GM19324 (cell line): ENCODE measurements around the gene IL37.
A peak's percentile ranks its signal among the peaks of the same experiment; 100 is the strongest.

Experiments used
- ATAC-seq: cut with Tn5 transposase; IDR thresholded peaks from one replicate; pipeline ENCODE4 v1.9.1; 2021; ENCODE audit warnings: mild to moderate bottlenecking, moderate library complexity; ENCODE audit not compliant: unreplicated experiment, low FRiP score

IL37 gene, protein sequence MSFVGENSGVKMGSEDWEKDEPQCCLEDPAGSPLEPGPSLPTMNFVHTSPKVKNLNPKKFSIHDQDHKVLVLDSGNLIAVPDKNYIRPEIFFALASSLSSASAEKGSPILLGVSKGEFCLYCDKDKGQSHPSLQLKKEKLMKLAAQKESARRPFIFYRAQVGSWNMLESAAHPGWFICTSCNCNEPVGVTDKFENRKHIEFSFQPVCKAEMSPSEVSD

DNA sequence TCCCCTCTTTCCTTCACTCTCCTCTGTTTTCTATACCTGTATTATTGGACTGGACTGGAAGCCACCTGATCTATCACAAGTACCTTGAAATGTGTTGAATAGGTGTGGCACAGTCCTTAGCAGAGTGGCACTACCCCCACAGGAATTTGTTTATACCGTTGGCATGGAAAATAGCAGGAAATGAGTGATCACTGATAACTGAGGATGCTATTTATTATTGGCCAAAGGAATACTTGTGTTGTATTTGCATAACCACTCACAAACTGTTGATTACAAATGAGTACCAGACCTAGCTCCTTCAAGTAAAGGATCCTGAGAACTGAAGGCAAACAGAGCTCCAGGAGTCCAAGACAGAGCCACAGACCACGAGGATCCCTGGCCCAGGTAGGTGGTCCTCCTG, at the start of gene IL37:
TSS of gene IL37 (plus strand) at position 301 of the 400 bp plus-strand sequence. CDS start 1,848 bp downstream, outside the sequence.
- no peak for ATAC-seq

DNA sequence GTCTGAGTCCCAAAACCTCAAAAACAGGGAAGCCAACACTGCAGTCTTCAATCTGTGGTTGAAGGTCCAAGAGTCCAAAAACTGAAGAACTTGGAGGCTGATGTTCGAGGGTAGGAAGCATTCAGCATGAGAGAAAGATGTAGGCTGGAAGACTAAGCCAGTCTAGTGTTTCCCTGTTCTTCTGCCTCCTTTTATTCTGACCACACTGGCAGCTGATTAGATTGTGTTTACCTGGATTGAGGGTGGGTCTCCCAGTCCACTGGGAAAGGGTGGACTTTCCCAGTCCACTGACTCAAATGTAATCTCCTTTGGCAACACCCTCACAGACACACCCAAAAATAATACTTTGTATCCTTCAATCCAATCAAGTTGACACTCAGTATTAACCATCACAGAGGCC, 46.9 kb upstream of the IL37 start:
- no peak for ATAC-seq

DNA sequence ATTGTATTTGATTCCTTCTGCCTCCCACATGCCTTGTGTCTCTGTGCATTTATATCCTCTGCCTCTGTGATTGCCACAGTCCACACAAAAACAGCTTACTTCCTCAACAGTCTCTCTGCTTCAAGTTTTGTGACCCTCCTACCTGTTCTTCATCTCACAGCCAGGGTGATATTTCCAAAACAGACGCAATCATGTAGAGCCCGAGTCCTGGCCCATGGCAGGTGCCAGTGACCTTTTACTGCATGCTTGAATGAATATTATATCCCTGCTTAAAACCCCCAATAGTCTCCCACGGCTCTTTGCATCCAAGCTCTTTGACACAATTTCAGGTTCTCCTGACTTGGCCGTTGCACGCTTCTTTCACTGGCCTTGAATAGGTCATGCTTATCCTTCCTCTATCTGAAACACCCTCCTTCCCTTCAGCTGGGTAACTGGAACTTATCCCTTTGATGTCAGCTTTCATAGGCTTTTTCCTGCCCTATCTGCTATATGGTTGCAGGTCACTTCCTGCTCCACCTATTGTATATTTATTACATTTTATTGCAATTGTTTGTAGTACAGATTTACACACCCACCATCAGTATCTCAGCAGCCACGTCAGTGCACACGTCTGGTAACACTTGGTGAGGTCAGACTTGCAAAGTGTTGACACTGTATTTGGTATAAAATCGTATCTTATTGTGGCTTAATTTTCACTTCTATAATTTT, 44.7 kb upstream of the IL37 start:
- ATAC-seq: no peak

DNA sequence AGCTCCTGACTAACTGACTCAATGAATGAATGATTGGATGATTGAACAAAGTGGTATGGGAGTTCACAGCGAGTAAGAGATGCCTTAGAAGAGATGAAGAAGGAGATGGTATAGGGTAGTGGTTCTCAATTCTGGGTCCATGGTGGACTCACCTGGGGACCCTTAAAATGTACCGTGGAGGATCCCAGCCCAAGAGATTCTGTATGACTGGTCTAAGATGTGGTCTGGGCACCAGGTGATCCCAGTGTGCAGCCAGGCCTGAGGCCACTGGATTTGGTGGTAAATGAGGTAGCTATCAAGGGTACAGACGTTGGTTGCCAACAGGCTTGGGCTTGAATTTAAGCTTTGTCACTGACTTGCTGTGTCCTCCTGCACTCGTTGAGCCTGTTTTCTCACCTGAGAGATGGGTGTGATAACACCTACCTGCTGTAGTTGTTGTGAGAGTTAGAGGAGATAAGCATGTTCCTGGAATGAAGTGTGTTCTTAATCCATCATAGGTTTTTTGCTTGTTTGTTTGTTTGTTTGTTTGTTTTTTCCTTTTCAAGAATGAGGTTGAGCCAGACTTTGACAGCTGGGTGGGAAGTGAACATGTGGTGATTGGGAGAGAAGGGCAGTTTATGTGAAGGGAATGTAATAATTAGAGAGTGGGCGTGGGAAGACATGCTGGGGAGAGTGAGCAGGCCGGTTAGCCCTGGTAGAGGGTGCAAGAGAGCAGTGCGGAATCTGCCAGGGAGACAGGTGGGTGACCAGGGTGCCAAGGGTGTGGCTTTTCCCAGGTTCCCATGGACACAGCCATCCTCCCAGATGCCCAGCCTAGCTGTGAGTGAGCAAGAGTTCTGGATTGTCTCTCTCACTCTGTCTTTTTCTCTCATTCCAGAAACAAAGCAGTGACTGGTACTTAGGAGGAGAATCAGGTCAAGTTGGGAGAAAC, 43.0 kb upstream of the IL37 start:
- ATAC-seq: no peak

DNA sequence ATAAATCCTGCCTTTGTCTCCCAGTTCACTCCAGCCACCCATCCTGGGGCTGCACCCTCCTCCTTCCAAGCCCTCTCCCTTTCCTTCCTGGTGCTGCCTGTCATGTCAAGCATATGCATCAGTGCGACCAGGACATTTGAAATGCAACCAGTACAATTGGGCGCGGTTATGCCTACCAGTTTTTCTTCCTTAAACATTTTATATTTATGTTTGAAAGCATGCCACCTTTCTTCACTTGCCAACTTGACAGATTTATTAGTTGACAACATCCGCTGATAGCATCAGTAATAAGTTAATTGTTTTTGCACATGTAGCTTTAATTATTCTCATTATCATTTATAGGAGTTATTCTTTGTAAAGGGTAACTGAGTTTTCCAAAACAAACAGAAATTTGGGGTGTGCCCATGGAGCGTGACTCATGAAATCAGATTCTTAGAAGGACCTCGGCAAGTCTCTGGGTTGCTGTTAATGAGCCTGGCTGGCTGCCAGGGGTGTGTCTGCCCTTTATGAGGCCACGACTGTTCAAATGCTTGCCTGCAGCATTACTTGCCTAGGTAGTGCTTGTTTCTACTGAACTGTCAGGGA, 41.6 kb upstream of the IL37 start:
- no peak for ATAC-seq

DNA sequence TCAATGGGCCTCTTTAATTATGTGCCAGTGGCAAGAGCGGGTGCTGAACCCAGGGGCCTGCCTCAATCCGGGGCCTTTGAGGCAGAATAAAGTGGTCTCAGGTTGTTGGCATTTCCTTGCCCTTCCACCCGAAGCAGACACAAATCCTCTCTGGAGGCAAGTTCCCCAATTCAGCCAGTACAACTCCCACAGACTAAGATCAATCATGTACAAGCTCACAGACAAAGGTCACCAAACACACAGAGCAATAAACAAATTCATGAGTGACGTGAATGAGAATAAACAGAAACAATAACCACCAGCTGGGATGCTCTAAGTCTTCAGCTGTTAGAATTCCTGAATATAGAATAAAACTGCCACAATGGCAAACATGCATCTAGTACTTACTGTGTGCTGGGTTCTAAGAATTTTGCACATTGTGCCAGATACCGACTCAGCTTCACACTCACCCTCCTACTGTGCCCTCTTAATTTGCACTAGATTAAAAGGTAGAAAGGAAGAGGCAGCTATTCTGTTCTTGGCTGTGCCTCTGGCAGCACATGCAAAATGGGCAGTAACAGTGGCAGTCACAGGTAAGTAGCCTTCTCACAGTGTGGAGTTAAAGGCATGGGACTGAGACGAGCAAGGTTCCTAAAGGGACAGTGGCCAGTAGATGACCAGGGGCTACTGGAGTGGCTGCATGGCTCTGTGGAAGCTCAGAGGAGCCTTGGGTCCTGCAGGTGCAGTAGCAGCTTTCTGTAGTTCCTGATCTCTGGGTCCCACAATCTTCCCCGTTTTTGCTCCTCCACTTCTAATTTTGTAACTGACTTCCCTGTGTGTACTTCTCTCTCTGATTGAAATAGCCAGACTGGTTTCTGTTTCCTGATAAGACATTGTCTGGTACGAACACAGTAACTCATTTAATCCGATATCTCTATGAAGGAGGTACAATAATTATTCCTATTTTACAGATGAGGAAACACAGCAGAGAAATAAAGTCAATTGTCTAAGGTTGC, 39.8 kb upstream of the IL37 start:
- ATAC-seq: no peak

DNA sequence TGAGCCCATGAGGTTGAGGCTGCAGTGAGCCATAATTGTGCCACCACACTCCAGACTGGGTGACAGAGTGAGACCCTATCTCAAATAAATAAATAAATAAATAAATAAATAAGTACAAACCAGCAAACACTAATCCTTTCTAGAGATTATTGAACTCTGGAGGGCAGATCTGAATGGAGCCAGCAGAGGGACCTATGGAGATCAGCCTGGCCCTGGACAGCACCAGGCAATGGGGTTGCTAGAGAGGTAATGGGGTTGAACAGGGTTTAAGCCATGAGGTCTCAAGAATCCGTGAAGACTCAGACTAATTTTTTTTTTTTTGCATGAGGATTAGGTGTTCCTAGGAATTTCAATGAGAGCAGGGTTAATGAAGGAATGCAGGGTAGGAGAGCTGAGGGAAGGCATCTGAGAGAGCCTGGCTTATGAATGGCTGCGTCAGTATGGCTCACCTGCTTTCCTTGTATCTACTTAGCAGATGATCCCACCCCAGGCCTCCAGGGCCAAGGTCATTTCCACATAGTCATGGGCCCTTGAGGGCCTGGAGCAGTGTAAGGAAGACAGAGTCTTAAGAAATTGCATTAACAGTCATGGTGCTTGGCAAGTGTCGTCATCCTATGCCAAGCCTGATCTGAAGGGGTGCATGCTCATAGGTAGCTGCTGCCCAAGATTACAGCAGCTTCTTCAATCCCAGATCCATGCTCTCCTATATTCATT, 34.6 kb upstream of the IL37 start:
- ATAC-seq: no peak

DNA sequence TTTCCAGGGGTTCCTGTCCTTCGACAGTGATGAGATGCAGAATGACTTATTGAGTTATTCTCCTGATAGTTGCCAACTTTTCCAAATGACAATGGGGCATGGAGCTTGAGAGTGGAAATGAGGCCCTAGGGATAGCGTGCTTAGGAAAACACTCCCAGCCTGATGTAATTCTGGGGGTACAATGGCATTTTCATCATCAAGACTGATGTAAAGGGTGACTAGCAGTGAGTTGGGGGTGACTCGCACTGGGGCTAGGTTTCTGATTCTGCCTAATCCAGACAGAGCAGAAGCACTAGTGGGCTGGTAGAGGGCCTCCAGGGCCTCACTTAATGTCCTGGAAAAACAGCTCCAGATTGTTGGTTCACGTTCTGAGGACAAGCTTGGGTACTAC, 34.0 kb upstream of the IL37 start:
- no peak for ATAC-seq

DNA sequence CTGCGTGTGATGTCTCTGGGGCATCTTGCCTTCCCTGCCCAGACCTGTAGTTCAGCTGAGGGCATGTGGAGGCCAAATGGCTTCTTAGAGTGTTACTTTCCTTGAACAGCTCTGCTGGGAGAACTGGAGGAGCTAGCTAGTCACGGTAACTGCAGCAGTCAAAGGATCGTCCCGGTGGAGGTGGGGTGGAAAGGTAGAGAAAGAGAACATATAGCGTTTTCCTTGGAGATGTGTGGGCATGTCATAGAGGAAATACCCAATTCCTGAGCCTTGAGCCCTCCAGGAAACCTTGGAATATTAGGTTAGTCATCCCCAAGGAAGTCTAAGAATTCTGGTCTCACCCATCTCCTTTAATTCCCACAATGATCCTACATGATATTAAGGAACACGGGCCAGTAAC, 33.5 kb upstream of the IL37 start:
- no peak for ATAC-seq

DNA sequence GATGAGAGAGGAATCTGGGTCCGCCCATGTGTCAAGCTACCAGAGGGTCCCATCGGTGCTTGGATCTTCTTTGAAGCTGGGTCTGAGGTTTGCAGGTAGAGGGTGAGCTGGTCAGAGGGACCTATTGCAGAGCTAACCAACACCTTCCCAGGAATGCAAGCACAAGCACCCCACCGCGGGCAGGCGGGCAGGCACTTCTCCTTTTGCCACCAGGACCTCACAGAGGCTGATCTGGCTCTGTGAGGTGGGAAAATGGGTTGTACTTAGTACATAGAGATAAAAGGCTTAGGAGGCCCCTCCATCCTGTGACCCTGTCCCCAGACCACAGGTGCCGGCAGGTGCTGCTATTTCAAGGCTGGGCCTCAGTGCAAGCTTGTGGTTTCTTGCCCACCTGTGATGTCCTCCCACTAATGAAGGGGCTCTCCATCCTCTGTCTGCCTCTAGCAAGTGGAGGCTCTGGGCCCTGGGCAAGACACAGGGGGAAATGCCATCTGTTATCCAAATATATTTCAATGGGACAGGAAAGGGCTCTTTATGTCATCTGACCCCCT, 31.4 kb upstream of the IL37 start:
- no peak for ATAC-seq

DNA sequence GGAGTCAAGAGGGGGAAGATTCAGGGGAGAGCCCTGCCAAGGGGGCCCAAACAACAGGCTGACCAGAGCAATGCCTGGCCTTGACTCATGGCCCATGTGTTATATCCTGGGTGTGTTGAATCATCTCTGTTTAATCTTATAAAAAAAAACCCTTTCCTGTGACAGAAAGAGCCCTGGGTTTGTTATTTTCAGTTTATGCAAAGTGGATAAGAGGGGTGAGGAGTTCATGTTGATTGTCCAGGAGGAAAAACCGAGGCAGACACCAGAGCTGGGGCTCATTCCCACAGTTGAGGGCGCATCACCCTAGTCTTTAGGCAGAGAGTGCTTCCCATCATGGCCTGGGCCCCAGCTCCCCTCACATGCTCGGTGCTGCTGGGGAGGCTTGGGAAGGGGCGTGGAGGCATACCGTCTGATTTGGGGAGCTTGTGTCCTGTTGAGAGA, 30.9 kb upstream of the IL37 start:
- ATAC-seq: no peak

DNA sequence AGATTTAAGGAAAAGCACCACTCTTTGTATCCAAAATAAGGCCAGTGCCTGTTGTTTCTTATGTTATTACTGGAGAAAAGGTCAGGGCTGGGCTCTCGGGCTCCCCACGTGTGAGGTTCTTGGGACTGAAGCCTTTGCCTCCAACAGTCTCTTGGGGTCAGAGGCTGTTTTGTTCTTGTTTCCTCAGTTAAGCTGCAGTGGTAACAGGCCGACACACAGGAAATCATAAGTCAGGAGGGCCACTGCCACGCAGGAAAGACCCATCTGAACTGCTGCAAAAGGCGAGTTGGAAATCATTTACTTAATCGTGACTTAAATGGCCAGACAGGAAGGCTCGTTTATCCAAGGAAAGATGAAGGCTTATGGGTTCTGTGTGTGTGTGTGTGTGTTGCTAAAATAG, 30.3 kb upstream of the IL37 start:
- ATAC-seq: no peak

DNA sequence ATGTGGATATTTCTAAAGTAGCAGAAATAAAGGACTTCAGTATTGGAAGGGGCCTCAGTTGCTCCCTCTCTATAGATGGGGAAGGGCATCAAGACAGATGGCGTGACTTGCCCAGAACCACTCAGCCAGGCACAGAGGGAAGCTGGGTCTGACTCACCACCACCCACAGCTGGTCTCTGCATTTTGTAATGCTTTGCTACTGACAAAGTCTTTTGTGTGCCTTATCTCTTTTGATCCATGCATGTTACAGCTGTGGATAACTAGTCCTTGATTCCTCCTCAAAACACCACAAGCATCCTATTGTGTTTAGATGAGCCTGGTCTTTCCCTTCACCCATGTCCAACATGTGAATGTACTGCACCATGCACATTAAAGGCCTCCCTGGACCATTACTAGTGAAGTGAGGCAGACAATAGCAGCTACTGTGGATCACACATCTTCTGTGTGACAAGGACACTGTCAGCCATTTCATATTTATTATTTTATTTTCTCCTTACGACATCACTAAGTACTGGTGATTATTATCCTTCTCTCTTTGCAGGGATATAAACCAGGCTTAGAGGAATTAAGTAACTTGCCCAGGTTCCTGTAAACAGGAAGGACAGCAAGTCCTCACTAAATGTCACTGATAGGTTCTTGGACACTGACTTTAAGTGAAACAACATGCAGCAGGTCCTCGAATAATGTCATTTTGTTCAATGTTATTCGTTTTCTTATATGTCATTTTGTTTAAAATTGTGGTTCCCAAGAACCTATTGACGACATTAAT, 29.6 kb upstream of the IL37 start:
- ATAC-seq: no peak

DNA sequence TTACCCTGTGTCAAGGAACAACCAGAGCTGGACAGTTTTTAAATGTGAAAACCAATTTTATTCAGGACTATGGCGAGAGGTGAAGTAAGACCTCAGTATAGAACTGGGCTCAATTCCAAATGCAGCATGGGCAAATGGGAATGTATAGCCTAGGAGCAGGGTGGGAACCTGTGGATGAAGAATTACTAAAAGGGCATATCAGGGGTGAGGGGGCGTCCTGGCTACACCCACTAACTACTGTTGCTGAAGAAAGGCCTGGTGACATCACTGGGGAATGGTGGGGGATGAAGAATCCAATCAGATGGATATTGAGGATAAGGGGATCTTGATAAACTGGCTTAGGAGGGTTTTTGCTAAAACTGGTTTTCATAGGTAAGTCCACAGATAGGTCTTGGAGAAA, 27.3 kb upstream of the IL37 start:
- no peak for ATAC-seq

DNA sequence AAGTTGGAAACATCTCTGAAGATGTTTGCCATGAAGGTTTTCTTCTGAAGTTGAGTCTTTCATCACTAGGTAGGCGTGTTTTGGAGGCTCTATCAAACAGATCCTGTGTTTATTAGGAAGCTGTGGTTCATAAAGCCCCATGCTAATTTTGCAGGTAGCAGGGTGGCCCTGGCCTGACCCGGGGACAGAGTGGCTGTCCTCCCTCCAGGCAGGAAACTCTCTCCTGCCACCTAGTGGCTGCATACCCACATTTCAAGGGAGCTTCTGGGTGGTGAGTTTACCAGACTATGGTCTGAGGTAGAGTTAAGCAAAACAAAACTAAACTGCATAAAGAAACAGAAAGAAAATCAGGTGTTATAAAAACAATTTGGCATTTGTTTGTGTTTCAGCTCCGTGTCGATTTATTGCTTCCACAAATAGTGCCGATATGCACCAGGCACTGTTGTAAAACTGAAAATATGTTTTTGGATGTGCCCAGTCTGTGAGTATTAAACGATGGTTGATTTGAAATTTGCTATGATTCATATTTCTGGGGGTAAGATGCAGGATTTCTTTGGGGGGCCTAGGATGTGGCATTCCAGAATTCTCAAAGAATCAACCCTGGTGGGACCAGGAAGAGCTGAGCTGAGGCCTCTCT, 26.0 kb upstream of the IL37 start:
- peak; percentile 49 for ATAC-seq

DNA sequence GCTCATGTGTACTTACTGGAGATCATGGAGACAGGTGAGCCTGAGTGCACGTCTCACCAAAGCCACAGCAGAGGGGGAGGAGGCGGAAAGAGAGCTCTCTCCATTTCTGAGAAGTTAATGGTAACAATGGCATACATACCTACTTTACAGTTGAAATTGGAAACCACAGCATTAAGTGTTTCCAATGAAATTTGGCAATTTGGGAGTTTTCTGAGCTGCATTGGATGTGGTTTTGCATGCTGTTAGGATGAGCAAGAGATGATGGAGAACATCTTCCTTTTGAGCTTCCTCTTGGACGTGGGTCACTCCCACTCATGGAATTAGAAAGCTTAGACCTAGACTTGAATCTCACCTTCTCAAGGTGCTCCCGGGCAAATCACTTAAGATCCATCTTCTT, 25.5 kb upstream of the IL37 start:
- no peak for ATAC-seq

DNA sequence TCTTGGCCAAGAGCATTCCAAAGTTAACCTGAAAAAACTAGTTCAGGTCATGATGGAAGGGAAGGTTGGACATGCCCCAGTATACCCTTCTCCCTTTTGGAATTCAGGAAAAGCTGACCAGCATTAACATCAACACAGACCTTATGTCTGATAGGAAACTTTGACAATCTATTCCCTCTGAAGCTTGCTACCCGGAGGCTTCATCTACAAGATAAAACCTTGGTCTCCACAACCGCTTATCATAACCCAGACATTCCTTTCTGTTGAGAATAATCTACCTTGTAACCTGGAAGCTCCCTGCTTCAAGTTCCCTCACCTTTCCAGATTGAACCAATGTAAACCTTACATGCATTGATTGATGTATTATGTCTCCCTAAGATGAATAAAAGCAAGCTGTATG, 24.7 kb upstream of the IL37 start:
- ATAC-seq: no peak
